Panc1 (cell line): ENCODE data around the gene ORC3. TPM values are rescaled to one million over a fixed set of nuclear protein-coding genes. Genes with fewer than 3 reads are reported as not detected.
"Not testable (repeated sequence)": the region's sequence is repeated elsewhere in the genome, so short reads cannot be mapped to it uniquely, and the experiment has no call there.

Source experiments
- ATAC-seq: fragments of 200-7000 bp; cut with Tn5 transposase; 2 replicates; pipeline ENCODE4 v1.9.1; 2020; ENCODE audit warnings: mild to moderate bottlenecking, moderate library complexity
- BruUV-seq: library from RNA; stranded (reverse); fragments of 400-500 nt; replicated peaks from 2 replicates; lab custom pipeline; 2021; lab: Mats Ljungman, UMichigan
- CTCF ChIA-PET: fragments of 300-600 bp; sonication (Branson Sonifier 250); formaldehyde crosslinking; loops from one replicate; lab custom pipeline; 2022; ENCODE audit warnings: antibody characterized with exemption; lab: Charles Lee
- POLR2A ChIA-PET: fragments of 300-600 bp; sonication (Branson Sonifier 250); formaldehyde crosslinking; loops from one replicate; lab custom pipeline; 2022; ENCODE audit warnings: antibody characterized with exemption; lab: Charles Lee
- DNase-seq: peaks from one replicate; pipeline ENCODE4 v3.0.0-alpha.2; 2010; ENCODE audit warnings: low read depth, low spot score
- H3K27ac ChIP-seq: 2 replicates; pipeline ENCODE4 v1.5.1; 2011; ENCODE audit warnings: mild to moderate bottlenecking, low read length, inconsistent platforms
- H3K27me3 ChIP-seq: fragments of 200-500 bp; sonication (Bioruptor generic); 2 replicates; pipeline ENCODE4 v1.6.0; 2014; ENCODE audit warnings: low read length, inconsistent platforms; ENCODE audit not compliant: control insufficient read depth, insufficient read depth
- H3K36me3 ChIP-seq: fragments of 200-500 bp; sonication (Bioruptor generic); 2 replicates; pipeline ENCODE4 v1.5.1; 2014; ENCODE audit warnings: inconsistent platforms, mild to moderate bottlenecking, low read length, moderate library complexity; ENCODE audit not compliant: control insufficient read depth, insufficient read depth
- H3K4me1 ChIP-seq: 2 replicates; pipeline ENCODE4 v1.5.1; 2011; ENCODE audit warnings: inconsistent platforms, mild to moderate bottlenecking, low read length, moderate library complexity; ENCODE audit not compliant: control insufficient read depth, insufficient read depth
- H3K4me3 ChIP-seq, 2 experiments: 2 replicates each; pipeline ENCODE4 v1.5.1; 2011 to 2012; ENCODE audit warnings: low read depth in 2 of 2, low read length in 2 of 2, mild to moderate bottlenecking in 2 of 2, inconsistent platforms in 1 of 2, moderate library complexity in 1 of 2
- H3K9me3 ChIP-seq: fragments of 200-500 bp; sonication (Bioruptor generic); 2 replicates; pipeline ENCODE4 v1.5.1; 2014; ENCODE audit warnings: low read depth, mild to moderate bottlenecking, inconsistent platforms, low read length, moderate library complexity; ENCODE audit not compliant: control insufficient read depth, insufficient read depth
- CTCF ChIP-seq: fragments of 450-650 bp; IDR thresholded peaks from 2 replicates; pipeline ENCODE4 v1.5.1; 2017; ENCODE audit warnings: mild to moderate bottlenecking
- POLR2AphosphoS5 ChIP-seq: IDR thresholded peaks from 2 replicates; pipeline ENCODE4 v1.6.1; 2012; ENCODE audit warnings: mild to moderate bottlenecking, low read depth, low read length, moderate library complexity
- REST ChIP-seq, 2 experiments: IDR thresholded peaks; 2 replicates each; pipeline ENCODE4 v1.6.1; 2011 to 2012; ENCODE audit warnings: low read depth in 2 of 2, control low read depth in 1 of 2, low read length in 1 of 2, mild to moderate bottlenecking in 1 of 2, moderate library complexity in 1 of 2; ENCODE audit not compliant: insufficient read depth in 1 of 2
- SIN3A ChIP-seq: IDR thresholded peaks from 2 replicates; pipeline ENCODE4 v1.6.1; 2012; ENCODE audit warnings: low read depth, mild to moderate bottlenecking, low read length, moderate library complexity, borderline replicate concordance; ENCODE audit not compliant: insufficient read depth
- TCF7L2 ChIP-seq: IDR thresholded peaks from 2 replicates; pipeline ENCODE4 v1.6.1; 2011; ENCODE audit warnings: mild to moderate bottlenecking, low read depth, low read length, inconsistent platforms
- in situ Hi-C: cut with HindIII; loops from 2 replicates; pipeline ENCODE4 v1.10.0; 2016; ENCODE audit warnings: low sequenced_read_pairs, low pct_unique_long_range_greater_than_20kb
- intact Hi-C: fragments of 100-400 bp; cut with micrococcal nuclease; formaldehyde crosslinking; loops from one replicate; pipeline ENCODE4 v1.10.0; 2022; ENCODE audit not compliant: unreplicated experiment
- total RNA-seq: library from RNA; stranded (reverse); gene quantifications from one replicate; pipeline ENCODE4 v1.2.1, GENCODE V29; 2021; ENCODE audit not compliant: unreplicated experiment

Gene ORC3
- total RNA-seq, 1 experiment from 2014 or later, result 36.9 TPM

GRCh38 chr6:87701676-87702588, 112.0 kb downstream of the ORC3 start, which contains the start of gene AKIRIN2:
AKIRIN2 (minus strand) TSS chr6:87702233; CDS start chr6:87701684, 549 bp downstream.
- TF ChIP-seq TCF7L2 (peak; percentile 88), CTCF (no peak), SIN3A (peak; percentile 96; the same call in 1 of the 2 replicates), REST (IDR thresholded peaks at IDR 0.05; ENCODE audit: insufficient read depth in 1 of 2, low read depth in 2 of 2, low read length in 1 of 2) (no peak), POLR2AphosphoS5 (peak; percentile 95)
- no peaks in the 10 kb centered on the region; the same call in 1 of the 2 replicates for H3K36me3 ChIP-seq
- intact Hi-C loops (no loop called here), in situ Hi-C loops (no loop called here)
- H3K9me3 ChIP-seq, result no peaks in the 10 kb centered on the region
- BruUV-seq, result no TSS peak
- peaks cover 29% of the 10 kb centered on the region for H3K4me1 ChIP-seq
- DNase-seq, result peak; percentile 94
- peak within 1 kb of the TSS; percentile 77 to 89 for H3K4me3 ChIP-seq
- ChIA-PET CTCF (no interaction called here), POLR2A (interaction anchor here (0.6 to 1.2 kb wide), 2 partner anchors 21 to 29 kb away, joined by 3 to 6 read pairs; no protein-coding TSS in a partner anchor)
- no peaks in the 10 kb centered on the region for H3K27me3 ChIP-seq
- peak within 1 kb of the TSS; percentile 94 for H3K27ac ChIP-seq
- ATAC-seq, result peak; percentile 90

GRCh38 chr6:87702589-87702945, 112.6 kb downstream of the ORC3 start:
- H3K4me3 ChIP-seq, result peak overlapping the region; percentile 77 to 89
- ATAC-seq (peak; percentile 23; the same call in 1 of the 2 replicates), DNase-seq (no peak)
- intact Hi-C loops (no loop called here), in situ Hi-C loops (no loop called here)
- TSS peak; percentile 97 for BruUV-seq
- no peaks in the 10 kb centered on the region for H3K9me3 ChIP-seq
- no peaks in the 10 kb centered on the region; the same call in 1 of the 2 replicates for H3K36me3 ChIP-seq
- POLR2A ChIA-PET, result interaction anchor here (1.2 kb wide), 1 partner anchor 20 kb away, joined by 3 read pairs; no protein-coding TSS in a partner anchor
- CTCF ChIA-PET, result no interaction called here
- peak overlapping the region; percentile 94 for H3K27ac ChIP-seq
- no peaks in the 10 kb centered on the region for H3K27me3 ChIP-seq
- H3K4me1 ChIP-seq, result peaks cover 30% of the 10 kb centered on the region
- no peak for TF ChIP-seq CTCF
- 0 out of 2 replicates have a peak, but pooled peaks have one; percentile 13 for TF ChIP-seq SIN3A

GRCh38 chr6:87703039-87703438, 113.1 kb downstream of the ORC3 start:
- in situ Hi-C loops, H3K36me3 ChIP-seq, H3K9me3 ChIP-seq, H3K27me3 ChIP-seq, POLR2A ChIA-PET, BruUV-seq, ATAC-seq, CTCF ChIA-PET, DNase-seq, intact Hi-C loops: not testable (repeated sequence)
- Histone ChIP-seq H3K27ac (peak overlapping the region; percentile 94), H3K4me3 (peak overlapping the region; percentile 77 to 89), H3K4me1 (peaks cover 25% of the 10 kb centered on the region)
